Globus pallidus (tissue), 1 donor: ENCODE measurements around the gene MYO1H.
"Not testable (repeated sequence)": the region's sequence is repeated elsewhere in the genome, so short reads cannot be mapped to it uniquely, and the experiment has no call there.

ENCODE experiments used
- DNase-seq: peaks from one replicate; pipeline ENCODE4 v3.0.0-alpha.2; 2015; ENCODE audit warnings: low spot score

Gene MYO1H

DNA sequence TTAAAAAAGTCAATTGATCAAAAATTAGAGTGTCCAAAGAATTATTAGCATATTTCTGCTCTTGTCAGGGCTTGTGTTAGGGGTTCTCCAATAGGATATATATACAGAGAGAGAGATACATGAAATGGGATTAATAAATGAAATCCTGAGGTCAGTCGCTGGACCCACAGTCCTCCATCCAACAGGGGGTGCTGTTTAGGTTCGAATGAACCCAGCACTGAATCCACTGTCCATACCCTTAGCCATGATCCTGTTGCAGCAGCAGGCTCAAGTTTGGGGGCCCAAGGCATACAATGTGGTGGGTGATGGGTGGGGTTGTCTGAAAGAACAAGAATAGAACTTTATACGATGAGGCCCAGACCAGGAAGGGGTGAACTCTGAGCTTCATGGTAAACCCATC is 780 bp upstream of the MYO1H start:
- no peak for DNase-seq

DNA sequence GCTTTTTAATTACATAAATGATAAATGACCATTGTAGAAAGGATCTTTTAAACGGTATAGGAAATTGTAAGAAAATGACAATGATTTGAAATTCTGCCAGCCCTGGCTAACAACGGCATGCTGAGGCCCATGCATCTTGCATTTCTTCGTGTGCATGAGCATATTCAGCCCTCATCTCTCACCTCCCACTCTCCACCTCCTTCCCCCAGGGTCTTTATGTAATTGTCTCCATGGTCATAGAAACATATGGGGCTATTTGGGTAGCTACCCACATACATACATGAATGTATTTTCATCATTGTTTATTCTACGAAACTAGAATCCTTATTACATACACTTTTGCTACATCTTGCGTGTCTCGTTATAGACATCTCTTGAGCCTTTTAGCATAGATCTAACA is 4.5 kb downstream of the MYO1H start:
- no peak for DNase-seq

DNA sequence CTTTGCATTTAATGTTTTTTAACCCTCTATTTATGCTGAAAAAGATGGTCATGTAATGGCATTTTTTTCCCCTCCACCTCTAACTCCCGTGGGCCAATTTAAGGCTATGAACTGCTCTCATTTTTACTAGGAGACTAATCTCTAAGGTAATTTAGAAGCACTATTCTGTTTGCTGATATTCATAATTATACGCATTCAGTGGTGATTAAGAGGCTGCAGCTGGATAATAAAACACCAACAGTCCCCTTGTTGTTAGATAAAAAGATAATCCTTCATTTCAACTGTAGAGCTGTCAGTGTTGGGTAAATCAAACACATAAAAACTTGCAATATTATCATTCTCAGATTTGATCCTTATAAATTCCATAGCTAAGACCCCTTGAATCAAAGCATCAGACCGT is 8.9 kb downstream of the MYO1H start:
- DNase-seq = no peak

GRCh38 chr12:109357032-109357431 is 9.3 kb downstream of the MYO1H start:
- no peak for DNase-seq

DNA sequence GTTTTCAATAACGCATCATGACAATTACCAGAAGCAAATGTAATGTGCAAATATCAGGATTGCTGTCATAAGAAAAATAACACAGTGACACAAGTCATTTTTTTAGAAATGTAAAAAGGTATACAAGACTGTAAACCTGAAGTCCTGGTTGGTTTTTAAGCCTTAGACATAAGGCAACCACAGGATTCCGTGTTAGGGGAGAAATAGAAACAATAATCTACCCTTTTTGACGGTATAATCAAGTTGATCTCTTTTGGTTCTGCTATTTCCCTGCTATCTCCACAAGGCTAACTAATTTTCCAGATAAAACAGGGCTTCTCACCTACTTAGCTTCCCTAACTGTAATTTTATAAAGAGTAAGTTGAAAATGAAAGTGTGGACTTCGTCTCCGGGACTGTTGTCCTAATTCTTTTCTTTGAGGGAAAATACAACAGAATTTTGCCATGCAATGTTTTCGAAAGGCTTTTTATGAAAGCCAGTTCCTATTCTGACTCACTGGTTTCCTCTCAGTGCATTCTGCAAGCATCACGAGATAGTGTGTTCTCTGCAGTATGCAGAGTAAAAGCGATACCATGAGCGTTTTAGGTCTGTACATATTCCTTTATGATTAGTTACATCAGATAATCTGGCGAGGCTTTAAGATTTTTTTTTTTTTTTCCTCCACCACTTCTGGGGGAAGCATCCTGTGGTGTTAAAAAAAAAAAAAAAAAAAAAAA is 10.6 kb downstream of the MYO1H start:
- no peak for DNase-seq

GRCh38 chr12:109359131-109359690 is 11.5 kb downstream of the MYO1H start:
- DNase-seq = no peak

DNA sequence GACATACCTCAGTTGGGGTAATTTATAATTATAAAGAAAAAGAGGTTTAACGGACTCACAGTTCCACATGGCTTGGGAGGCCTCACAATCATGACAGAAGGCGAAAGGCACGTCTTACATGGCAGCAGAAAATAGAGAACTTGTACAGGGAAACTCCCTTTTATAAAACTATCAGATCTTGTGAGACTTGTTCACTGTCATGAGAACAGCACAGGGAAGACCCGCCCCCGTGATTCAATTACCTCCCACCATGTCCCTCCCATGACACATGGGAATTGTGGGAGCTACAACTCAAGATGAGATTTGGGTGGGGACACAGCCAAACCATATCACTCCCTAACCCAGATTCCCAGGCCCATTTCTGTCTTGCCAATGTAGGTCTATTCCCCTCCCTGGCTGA is 22.1 kb downstream of the MYO1H start:
- no peak for DNase-seq

DNA sequence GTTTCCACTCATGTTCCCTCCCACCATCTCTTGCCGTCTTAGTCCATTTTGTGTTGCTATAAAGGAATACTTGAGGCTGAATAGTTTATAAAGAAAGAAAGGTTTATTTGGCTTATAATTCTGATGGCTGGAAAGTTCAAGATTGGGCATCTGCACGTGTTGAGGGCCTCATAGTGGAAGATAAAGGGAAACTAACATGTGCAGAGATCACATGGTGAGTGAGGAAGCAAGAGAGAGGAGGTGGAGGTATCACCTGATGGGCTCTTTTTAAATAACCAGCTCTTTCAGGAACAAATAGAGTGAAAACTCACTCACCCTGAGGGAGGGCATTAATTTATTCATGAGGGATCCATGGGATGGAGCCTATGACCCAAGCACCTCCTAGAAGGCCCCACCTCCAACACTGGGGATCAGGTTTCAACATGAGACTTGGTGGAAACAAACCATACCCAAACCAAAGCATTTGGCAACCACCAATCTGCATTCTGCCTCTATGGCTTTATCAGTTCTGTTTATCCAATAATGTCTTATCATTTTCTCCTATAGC is 29.5 kb downstream of the MYO1H start:
- no peak for DNase-seq

DNA sequence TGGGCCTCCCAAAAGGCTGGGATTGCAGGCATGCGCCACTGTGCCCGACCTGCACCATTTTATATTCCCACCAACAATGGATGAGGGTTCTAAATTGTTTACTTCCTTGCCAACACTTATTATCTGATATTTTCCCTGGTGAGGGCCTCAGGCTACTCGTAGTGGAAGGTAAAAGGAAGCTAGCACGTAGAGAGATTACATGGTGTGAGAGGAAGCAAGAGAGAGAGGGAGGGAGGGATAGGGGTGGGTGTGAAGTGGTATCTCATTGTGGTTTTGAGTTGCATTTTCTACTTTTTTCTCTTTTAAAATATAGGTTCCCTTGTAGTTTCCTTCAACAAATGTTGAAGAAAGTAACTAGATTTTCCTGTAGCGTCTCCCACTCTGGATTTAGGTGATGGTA is 30.9 kb downstream of the MYO1H start:
- DNase-seq = no peak

GRCh38 chr12:109382031-109382430 is 34.3 kb downstream of the MYO1H start:
- DNase-seq = no peak

GRCh38 chr12:109383240-109383639 is 35.5 kb downstream of the MYO1H start:
- no peak for DNase-seq

- DNase-seq = peak; percentile 37
These were observed 37.8 kb downstream of the MYO1H start for GRCh38 chr12:109385339-109386058.

- no peak for DNase-seq
These were observed 38.3 kb downstream of the MYO1H start for GRCh38 chr12:109386059-109386433.

DNA sequence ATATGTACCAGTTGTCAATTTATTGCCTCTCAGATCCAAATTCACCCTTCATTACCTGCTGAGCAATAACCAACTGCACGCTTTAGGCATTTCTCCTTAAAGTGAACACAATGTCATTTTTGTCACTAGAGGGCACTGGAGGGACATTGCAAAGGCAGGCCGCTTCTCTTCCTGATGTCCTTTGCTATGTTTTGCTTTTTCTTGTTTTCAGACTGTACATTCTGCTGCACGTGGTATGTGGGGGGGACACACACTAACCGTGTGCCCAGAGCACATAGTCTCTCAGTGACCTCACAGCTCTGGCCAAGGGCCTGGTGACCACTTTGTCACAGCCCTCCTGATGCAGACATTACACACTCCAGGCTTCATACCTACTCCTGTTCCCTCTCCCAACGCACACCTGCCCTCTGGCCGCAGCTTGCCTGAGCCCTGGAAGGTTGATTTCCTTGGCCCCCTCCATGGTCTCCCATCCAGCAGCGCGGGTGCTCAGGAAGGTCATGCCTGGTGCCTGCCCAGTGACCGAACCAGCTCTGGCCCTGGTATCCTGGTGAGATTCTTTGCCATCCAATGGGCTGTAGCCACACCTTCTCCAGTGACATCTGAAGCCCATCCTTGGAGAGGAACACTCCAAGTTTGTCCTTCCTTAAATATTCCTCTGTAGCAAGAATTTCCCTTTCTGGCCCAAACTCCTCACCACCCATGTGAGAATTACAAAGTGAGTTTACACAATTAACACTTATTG is 39.9 kb downstream of the MYO1H start:
- DNase-seq = peak; percentile 32

GRCh38 chr12:109388167-109388563 is 40.5 kb downstream of the MYO1H start:
- DNase-seq = no peak

DNA sequence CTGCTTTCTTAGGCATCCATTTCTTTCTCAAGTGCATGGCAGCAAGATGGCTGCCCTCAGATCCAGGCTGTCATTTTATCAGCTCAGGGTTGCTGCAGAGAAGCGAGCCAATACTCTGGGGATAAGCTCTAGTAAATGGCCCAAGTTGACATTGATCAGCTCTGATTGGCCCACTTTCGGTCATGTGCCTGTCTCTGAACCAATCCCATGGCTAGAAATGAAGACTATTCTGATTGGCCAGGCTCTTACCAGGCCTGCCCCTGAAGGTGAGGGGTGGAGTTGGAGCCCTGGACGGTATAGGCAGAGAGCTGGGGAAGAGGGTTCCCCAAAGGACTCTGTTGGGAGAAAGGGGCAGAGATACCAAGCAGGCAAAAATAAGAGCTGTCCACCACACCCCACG is 41.4 kb downstream of the MYO1H start:
- DNase-seq = no peak

DNA sequence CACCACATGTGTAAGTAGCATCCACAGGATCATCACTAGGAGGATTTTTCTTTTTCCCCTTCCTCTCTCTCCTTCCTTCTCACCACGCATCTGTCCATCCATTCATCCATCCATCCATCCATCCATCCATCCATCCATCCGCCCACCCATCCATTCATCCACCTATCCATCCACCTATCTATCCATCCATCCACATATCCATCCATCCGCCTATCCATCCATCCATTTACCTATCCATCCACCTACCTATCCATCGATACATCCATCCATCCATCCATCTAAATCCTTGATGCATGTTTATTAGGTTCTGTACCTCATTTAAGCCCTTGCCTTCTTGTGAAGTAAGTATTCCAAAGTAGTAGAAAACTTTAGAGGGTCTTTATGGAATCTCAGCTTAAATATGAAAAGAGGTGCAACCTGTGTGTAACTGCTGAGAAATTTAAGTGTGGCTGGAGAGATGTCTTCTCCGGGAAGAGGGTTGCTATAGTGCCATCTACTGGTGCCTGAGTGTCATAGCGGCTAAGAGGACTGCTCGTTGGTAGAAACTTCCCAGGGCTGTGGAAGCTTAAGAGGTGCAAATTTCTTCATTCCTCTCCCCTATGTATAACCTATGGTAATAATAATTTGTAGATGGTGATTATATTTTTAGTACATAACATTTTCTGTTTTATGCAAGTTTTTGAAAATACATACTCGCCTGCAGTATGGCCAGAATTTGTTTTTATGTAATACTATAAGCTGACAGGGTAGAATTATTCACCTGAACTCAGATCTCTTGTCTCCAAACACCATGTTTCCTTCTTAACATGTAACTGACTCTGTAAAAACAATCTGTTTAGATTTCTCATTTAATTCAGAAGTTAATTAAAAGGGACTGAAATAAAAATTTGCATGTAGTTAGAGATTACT is 46.0 kb downstream of the MYO1H start:
- DNase-seq = peak; percentile 54

DNA sequence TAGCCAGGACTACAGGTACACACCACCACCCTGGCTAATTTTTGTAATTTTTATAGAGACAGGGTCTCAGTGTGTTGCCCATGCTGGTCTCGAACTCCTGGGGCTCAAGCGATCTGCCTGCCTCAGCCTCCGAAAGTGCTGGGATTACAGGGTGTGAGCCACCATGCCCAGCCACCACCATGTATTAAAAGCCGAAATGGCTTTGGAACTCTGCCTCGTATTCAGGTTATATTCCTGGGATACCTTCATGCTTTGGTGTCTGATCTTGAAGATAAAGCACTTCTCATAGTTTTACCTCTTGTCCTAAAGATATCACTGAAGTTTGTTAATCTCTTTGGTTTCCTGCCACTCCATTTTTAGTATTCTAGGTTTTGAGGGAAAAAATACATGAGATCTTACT is 47.2 kb downstream of the MYO1H start:
- no peak for DNase-seq

- DNase-seq = not testable (repeated sequence)
These were observed 57.1 kb downstream of the MYO1H start for GRCh38 chr12:109404841-109405240.

- not testable (repeated sequence) for DNase-seq
These were observed 58.4 kb downstream of the MYO1H start for GRCh38 chr12:109406147-109406546.

- DNase-seq = no peak
These were observed 71.3 kb downstream of the MYO1H start for GRCh38 chr12:109418848-109419480.
